Stimulated activated CD8-positive, alpha-beta memory T cell treated with anti-CD3 and anti-CD28 coated beads, Interleukin-15, amount 100 ng/mL, for 1 hour (primary cell): Measurements from ENCODE around the gene QRFP.

Source experiments
- DNase-seq: peaks from one replicate; pipeline ENCODE4 v3.0.0-alpha.2; 2020; ENCODE audit warnings: low read depth

QRFP gene

DNA sequence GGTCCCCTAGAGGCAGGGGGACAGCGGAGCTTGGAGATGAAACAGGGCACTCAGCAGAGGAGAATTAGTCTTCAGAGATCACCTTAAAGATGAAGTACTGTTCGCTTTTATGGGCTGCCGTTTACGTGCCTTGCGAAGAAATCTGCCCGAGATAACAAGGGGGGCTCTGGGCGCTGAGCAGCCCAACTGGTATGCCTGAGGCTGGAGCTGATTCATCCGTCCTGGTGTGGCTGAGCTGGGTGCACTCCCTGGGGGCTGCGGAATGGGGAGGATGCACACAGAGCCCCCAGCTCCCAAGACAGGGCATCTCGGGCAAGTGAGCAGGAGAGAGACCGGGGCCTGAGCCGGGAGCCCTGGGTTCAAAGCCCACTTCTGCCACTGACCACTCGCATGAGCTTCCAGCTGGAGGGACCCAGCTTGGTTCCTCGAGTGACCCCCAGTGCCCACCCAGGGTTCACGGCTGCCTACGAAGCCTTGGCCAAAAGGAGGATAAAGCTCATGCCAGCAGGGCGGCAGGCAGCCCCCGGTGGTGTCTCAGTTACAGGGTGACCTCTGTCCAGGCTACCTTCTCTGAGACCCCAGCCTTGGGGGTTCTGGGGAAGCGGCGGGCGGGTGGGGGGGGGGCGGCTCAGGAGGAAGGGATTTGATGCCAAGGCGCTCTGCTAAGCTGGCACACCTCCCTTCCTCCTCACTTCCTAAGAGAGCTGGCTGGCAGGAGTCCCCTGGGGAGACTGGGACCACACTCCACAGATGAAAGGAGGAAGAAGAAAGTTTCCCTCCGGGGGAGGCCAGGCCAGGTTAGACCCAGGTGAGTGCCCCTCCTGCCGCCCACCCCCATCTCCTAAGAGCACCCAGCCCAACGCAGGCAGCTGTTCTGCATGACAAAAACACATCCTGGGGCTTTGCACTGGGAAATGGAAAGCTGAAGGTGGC is 36.8 kb upstream of the QRFP start:
- DNase-seq, result no peak

DNA sequence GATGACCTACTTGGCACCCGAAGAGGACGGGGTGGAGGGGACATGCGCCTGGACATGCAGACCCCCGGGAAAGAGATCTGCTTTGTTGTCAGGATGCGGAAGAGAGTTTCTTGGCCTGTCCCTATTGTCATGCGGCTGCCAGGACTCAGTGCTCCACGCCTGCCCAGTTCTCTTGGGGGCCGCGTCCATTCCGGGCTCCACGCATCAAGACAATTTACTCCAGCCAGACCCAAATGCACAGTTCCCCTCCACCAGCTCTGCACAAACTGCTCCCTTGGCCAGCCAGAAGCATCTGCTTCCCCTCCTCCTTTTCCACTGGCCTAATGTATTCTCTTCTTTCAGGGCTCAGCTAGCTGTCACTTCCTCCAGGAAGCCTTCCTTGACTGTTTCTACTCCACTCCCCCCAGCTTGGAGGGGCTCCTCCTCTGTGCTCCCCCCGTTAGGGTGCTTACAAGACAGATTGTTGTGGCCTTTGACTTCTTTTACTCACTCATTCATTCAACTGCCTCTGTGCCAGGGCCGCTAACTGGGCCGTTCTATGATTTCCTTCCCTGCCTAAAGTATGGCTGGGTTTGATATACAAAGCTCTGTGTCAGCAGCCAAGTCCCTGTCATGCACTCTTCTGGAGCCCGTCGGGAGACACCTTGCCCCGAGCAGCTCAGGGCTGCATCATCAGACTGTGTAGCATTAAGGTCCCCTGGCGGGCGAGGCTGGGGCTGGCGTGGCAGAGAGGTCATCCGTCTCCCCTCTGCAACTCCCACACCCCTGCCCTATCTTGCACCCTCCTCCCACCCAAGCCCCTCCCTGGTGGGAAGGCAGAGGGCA is 35.9 kb upstream of the QRFP start:
- no peak for DNase-seq

DNA sequence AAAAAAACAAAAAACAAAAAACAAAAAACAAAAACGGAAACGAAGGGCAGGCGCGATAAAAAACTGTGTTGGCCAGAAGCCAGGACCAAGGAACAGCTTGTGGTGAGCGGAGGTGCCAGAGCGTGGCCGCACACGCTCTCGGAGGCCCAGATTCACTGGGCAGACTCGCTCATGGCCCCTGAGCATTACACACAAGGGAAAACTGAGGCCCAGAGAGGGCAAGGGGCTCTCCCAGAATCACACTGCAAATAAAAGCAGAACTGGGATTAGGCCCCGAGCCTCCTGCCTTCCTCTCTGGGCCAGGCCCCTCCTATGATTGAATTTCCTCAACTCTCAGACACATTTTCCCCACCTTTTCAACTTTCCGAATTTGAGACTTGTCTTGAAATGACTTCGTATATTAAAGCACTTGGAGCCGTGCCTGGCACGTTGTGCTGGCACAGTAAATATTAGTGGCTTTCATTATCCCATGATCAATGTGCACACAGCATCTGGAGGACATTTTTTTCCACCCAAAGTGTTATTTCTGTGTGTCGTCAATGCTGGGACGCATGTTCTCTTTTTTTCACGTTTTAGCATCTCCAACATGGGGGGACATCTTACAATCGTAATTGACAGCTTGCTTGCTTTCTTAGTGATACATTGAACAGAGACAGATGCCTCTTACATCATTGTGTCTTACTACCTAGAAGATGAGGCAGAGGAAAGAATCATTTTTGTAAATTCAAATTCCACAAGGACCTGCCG is 35.1 kb upstream of the QRFP start:
- no peak for DNase-seq

DNA sequence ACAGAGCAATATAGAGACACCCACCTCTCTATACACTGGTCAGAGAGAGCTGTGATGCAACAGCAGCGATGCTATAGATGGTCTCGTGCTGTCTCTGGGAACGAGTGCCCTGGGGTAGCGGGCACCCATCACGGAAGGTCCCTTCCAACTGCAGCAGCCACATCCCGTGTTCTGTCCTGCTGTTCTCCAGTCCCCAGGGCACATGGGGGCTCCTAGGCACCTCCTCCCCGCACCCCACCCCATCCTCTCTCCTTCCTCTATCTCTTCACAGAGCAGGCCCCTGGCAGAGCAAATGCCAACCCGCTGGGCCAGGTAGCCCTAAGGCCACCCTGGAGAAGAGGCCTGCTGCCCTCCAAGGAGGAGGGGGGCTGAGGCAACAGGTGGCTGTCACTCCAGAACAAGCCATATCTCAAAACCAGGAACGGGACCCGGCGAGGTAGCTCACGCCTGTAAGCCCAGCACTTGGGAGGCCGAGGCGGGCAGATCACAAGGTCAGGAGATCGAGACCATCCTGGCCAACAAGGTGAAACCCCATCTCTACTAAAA is 34.3 kb upstream of the QRFP start:
- no peak for DNase-seq

- DNase-seq, result no peak
These were observed 33.7 kb upstream of the QRFP start for GRCh38 chr9:130930132-130930803.

GRCh38 chr9:130929571-130930038 is 33.0 kb upstream of the QRFP start:
- DNase-seq, result no peak

DNA sequence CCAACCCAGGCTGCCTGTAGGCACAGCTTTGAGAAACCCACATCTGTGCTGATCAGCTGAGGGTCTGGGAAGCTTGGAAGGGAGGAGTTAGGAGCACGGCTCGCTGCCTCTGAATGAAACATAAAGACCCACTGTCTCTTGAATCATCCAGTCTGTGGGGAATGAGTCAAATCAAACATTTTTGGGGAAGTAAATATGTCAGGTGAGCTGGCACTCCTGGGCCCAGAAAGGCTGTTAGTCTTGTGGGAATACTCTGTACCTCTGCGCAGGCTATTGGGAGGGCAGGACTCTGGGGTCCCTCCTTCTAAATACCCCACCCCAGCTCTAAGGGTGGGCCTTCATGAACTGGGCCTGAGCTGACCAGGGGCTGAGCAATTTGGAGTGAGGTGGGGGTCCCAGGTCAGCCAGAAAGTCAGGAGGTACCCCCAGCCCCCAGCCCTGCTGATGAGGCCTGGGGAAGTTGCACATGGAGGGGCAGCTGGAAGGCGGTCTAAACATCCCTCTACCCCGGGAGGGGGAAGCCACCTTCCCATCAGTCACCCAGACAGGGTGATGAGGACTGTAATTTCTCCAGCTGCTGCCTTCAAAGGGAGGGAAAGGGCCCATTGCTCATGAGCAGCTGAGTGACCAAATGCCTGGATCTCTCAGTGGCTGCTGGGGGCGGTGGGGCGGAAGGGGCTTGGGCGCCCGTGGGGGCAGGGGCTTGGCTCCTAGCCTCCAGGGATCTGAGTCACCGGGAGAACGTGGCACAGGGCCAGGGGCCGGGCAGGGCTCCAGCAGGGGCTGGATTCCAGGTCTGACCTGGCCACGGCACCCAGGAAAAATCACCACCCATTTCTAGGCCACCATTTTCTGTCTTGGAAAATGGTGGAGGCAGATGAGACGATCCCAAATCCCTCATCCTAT is 31.6 kb upstream of the QRFP start:
- no peak for DNase-seq

DNA sequence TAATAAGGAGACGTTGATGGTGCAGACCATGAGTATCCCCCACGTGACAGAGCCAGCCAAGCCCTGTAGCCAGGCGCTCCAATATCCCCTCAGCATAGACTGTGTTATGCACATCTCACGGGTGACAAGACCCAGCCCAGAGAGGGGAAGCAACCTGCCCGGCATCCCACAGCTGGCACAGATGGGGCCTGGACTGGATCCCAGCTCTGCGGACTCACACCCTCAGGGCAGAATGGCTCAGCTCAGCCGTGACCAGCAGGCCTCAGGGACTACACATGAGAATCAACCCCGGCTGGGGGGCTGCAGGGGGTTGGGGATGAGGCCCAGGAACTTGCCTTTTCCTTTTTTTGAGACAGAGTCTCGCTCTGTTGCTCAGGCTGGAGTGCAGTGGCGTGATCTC is 30.7 kb upstream of the QRFP start:
- no peak for DNase-seq

- no peak for DNase-seq
These were observed 28.6 kb upstream of the QRFP start for GRCh38 chr9:130925050-130925678.

DNA sequence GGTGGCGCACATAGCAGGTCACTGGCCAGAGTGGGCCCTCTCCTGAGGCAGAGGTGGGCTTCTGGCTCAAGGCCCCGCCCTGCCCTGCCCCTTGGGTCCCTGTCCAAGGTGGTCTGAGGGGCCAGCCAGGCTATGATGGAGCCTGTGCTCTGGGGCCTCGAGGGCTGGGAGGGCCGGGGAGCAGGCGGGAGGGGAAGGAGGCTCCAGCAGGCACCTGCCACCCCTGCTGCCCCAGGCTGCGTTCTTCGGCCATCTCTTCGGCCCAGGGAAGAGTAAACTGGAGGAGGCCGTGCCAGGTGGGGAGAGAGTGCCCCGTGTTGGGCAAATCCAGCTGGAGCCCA is 27.8 kb upstream of the QRFP start:
- DNase-seq, result no peak

DNA sequence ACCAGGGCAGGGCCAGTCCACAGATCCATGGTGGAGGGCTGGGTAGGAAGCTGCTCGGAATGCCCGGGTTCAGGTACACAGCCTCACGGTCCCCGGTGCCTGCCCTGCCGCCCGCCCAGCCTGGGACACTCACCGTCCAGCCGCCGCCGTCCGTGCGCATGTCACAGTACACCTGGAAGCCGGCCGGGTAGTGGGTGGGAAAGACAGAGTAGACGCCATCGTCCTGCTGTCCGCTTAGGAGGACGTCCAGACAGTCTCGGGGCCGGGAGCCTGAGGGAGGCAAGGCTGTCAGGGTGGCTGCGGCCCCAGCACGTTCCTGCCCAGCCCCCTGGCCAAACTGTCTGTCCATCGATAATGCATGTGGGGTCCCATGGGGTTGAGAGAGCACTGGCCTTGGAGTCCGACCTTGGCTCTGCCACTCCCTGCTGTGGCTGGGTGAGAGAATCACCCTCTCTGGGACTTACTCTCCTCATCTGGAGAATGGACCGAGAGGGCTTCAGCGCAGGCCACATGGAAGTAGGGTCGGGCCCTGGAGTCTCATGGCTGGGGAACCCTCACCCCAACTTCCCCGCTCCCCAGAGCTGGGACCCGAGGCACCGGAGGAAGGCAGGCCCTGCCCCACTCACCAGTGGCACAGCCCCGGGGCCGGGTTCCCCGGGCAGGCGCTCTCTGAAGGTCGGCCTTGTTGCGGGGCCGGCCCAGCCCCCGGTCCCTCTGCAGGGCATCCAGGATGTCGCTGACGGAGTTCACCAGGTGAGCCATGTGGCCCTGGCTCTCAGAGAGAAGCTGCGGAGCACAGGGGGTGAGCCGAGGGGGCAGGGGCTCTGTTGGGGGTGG is 27.2 kb upstream of the QRFP start:
- DNase-seq, result no peak

GRCh38 chr9:130922893-130923610 is 26.4 kb upstream of the QRFP start:
- no peak for DNase-seq

GRCh38 chr9:130921989-130922892 is 25.6 kb upstream of the QRFP start:
- DNase-seq, result no peak

DNA sequence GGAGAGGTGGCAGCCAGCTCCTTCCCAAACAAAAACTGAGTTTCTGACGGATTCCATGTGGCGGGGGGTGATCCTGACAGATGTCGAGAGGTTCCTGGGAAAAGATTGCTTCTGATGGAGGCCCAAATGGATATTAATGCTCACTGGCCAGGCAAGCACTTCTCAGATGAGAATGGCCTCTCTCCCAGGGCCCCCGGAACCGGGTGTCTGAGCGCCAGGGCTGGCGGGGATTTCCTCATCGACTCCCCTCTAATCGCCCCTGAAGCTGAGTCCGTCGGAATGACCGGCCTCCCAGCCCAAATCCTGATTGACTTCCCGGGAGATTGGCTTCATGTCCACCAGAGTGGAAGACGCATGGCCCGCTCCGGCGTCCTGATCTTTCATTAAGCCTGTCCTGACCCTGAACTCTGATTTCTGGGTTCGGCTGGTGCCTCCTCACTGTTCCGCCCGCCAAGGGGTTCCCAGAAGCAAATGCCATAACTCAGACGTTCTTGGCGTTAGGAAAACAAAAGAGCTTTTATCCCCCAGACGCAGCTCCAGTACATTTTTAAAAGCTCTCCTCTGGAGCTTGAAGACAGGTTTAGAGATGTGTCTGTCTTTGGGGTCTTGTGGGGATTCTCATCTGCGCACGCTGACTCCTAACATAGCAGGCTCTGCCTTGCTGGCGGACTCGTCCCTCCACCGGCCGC is 24.8 kb upstream of the QRFP start:
- no peak for DNase-seq

DNA sequence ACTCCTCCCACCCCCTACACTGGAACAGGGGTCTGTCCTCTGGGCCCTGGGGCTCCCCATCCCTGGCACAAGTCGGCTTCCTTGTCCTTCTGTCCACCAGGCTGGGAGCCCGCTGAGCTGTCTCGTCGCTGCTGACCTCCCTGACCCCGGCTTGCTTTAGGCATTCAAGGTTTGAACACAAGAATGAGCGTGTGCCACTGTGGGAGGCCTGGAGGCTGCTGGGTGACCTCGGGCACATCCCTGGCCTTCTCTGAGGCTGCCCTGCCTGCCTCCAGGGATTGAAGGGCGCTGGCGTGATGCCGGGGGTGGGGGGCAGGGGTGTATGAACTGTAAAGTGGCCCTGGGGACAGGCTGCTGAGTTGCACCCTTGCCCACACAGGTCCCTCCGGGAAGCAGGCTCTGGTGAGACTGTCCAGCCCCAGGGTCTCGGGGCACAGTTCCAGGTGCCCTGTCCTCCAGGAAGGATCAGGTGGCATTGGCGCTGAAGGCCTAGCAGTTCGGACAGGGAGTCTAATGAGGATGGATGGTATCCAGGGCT is 24.2 kb upstream of the QRFP start:
- DNase-seq, result no peak

DNA sequence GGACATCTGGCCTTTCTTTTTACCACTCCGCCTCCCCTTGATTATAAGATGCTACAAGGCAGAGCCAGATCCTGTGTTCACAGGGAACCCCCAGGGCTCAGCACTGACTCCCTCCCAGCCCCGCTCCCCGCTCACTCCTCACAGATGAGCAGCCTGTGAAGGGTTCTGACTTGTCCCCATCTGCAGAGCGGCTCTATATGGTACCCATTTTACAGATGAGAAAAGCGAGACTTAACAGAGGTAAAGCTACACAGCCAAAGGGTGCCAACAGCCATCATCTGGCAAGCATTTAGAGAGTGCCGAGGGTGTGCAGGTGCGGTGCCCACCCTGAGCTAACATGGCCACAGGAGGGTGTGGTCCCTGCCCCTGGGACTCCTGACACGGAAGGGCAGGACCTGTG is 23.6 kb upstream of the QRFP start:
- no peak for DNase-seq
